SK-N-SH treated with all-trans-retinoic acid at 6 μM for 48 hours (cell line): ENCODE measurements around the gene MMP15.

Experiments
- ARNTL ChIP-seq: fragments of 450-650 bp; formaldehyde crosslinking; IDR thresholded peaks from 2 replicates; pipeline ENCODE4 v1.5.0; 2020; ENCODE audit warnings: low read depth, mild to moderate bottlenecking, moderate library complexity, borderline replicate concordance
- BACH2 ChIP-seq: fragments of 250-450 bp; sonication (Bioruptor Pico); IDR thresholded peaks from 2 replicates; pipeline ENCODE4 v1.9.0; 2021; ENCODE audit warnings: mild to moderate bottlenecking, borderline replicate concordance
- CSDC2 ChIP-seq: fragments of 250-450 bp; sonication (Bioruptor Pico); IDR thresholded peaks from 2 replicates; pipeline ENCODE4 v1.5.0; 2020; ENCODE audit warnings: mild to moderate bottlenecking, moderate library complexity
- PPARA ChIP-seq: fragments of 250-450 bp; sonication (Bioruptor Pico); IDR thresholded peaks from 2 replicates; pipeline ENCODE4 v1.5.0; 2020; ENCODE audit warnings: mild to moderate bottlenecking, borderline replicate concordance
- RARB ChIP-seq: fragments of 250-450 bp; sonication (Bioruptor Pico); IDR thresholded peaks from 2 replicates; pipeline ENCODE4 v1.8.0; 2021; ENCODE audit warnings: mild to moderate bottlenecking, moderate library complexity
- ZFP3 ChIP-seq: fragments of 250-450 bp; sonication (Bioruptor Pico); IDR thresholded peaks from 2 replicates; pipeline ENCODE4 v1.5.0; 2020; ENCODE audit warnings: mild to moderate bottlenecking, moderate library complexity
- ZFP30 ChIP-seq: fragments of 450-650 bp; formaldehyde crosslinking; IDR thresholded peaks from 2 replicates; pipeline ENCODE4 v1.5.0; 2022; ENCODE audit warnings: mild to moderate bottlenecking, moderate library complexity
- ZNF565 ChIP-seq: fragments of 450-650 bp; formaldehyde crosslinking; conservative IDR thresholded peaks from 2 replicates; pipeline ENCODE4 v1.5.0; 2020; ENCODE audit warnings: low read depth, mild to moderate bottlenecking, moderate library complexity
- ZNF8 ChIP-seq: fragments of 450-650 bp; formaldehyde crosslinking; IDR thresholded peaks from 2 replicates; pipeline ENCODE4 v1.5.0; 2020; ENCODE audit warnings: mild to moderate bottlenecking, moderate library complexity
- TF ChIP-seq, protein P1 (sequence below): fragments of 250-450 bp; sonication (Bioruptor Pico); IDR thresholded peaks from 2 replicates; pipeline ENCODE4 v1.8.0; 2021; ENCODE audit warnings: low read depth, mild to moderate bottlenecking, moderate library complexity, borderline replicate concordance
- TF ChIP-seq, protein P2 (sequence below): fragments of 250-450 bp; sonication (Bioruptor Pico); IDR thresholded peaks from 2 replicates; pipeline ENCODE4 v1.5.0; 2020; ENCODE audit warnings: mild to moderate bottlenecking, moderate library complexity
- TF ChIP-seq, protein P3 (sequence below): fragments of 250-450 bp; sonication (Bioruptor Pico); IDR thresholded peaks from 2 replicates; pipeline ENCODE4 v1.8.0; 2020; ENCODE audit warnings: mild to moderate bottlenecking, moderate library complexity, borderline replicate concordance
- TF ChIP-seq, protein P4 (sequence below): fragments of 250-450 bp; sonication (Bioruptor Pico); IDR thresholded peaks from 2 replicates; pipeline ENCODE4 v1.5.1; 2020; ENCODE audit warnings: low read depth, mild to moderate bottlenecking, moderate library complexity

DNA sequence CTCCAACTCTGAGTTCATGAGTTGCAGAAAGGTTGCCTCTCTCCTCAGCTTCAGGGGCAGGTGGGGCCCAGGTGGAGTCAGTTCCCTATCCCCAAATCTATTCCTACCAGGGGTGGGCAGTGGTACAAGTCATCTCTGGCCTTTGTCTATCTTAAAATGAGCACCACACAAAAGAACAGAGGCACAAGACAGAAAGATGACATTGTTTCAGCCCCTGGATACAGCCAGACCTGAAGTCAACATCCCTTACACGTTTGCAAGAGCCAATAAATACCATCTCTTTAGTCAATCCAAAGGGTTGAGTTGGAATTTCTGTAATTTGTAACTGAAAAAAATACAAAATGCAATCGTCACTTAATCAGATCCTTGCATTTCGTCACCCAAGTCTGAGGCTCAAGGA lies 32.2 kb downstream of the MMP15 start:
- TF ChIP-seq, protein P1, sequence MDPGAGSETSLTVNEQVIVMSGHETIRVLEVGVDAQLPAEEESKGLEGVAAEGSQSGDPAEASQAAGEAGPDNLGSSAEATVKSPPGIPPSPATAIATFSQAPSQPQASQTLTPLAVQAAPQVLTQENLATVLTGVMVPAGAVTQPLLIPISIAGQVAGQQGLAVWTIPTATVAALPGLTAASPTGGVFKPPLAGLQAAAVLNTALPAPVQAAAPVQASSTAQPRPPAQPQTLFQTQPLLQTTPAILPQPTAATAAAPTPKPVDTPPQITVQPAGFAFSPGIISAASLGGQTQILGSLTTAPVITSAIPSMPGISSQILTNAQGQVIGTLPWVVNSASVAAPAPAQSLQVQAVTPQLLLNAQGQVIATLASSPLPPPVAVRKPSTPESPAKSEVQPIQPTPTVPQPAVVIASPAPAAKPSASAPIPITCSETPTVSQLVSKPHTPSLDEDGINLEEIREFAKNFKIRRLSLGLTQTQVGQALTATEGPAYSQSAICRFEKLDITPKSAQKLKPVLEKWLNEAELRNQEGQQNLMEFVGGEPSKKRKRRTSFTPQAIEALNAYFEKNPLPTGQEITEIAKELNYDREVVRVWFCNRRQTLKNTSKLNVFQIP (CRISPR knock-in tag), result no peak
- TF ChIP-seq, protein P2, sequence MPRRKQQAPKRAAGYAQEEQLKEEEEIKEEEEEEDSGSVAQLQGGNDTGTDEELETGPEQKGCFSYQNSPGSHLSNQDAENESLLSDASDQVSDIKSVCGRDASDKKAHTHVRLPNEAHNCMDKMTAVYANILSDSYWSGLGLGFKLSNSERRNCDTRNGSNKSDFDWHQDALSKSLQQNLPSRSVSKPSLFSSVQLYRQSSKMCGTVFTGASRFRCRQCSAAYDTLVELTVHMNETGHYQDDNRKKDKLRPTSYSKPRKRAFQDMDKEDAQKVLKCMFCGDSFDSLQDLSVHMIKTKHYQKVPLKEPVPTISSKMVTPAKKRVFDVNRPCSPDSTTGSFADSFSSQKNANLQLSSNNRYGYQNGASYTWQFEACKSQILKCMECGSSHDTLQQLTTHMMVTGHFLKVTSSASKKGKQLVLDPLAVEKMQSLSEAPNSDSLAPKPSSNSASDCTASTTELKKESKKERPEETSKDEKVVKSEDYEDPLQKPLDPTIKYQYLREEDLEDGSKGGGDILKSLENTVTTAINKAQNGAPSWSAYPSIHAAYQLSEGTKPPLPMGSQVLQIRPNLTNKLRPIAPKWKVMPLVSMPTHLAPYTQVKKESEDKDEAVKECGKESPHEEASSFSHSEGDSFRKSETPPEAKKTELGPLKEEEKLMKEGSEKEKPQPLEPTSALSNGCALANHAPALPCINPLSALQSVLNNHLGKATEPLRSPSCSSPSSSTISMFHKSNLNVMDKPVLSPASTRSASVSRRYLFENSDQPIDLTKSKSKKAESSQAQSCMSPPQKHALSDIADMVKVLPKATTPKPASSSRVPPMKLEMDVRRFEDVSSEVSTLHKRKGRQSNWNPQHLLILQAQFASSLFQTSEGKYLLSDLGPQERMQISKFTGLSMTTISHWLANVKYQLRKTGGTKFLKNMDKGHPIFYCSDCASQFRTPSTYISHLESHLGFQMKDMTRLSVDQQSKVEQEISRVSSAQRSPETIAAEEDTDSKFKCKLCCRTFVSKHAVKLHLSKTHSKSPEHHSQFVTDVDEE (CRISPR knock-in tag), result no peak
- TF ChIP-seq ZNF565 (no peak), ZFP3 (no peak), ZNF8 (CRISPR knock-in tag) (no peak), ZFP30 (CRISPR knock-in tag) (no peak), BACH2 (CRISPR knock-in tag) (no peak), PPARA (CRISPR knock-in tag) (no peak), ARNTL (no peak), CSDC2 (CRISPR knock-in tag) (no peak), RARB (CRISPR knock-in tag) (no peak)
- TF ChIP-seq, protein P3, sequence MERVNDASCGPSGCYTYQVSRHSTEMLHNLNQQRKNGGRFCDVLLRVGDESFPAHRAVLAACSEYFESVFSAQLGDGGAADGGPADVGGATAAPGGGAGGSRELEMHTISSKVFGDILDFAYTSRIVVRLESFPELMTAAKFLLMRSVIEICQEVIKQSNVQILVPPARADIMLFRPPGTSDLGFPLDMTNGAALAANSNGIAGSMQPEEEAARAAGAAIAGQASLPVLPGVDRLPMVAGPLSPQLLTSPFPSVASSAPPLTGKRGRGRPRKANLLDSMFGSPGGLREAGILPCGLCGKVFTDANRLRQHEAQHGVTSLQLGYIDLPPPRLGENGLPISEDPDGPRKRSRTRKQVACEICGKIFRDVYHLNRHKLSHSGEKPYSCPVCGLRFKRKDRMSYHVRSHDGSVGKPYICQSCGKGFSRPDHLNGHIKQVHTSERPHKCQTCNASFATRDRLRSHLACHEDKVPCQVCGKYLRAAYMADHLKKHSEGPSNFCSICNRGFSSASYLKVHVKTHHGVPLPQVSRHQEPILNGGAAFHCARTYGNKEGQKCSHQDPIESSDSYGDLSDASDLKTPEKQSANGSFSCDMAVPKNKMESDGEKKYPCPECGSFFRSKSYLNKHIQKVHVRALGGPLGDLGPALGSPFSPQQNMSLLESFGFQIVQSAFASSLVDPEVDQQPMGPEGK (CRISPR knock-in tag), result no peak
- TF ChIP-seq, protein P4, sequence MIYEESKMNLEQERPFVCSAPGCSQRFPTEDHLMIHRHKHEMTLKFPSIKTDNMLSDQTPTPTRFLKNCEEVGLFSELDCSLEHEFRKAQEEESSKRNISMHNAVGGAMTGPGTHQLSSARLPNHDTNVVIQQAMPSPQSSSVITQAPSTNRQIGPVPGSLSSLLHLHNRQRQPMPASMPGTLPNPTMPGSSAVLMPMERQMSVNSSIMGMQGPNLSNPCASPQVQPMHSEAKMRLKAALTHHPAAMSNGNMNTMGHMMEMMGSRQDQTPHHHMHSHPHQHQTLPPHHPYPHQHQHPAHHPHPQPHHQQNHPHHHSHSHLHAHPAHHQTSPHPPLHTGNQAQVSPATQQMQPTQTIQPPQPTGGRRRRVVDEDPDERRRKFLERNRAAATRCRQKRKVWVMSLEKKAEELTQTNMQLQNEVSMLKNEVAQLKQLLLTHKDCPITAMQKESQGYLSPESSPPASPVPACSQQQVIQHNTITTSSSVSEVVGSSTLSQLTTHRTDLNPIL (CRISPR knock-in tag), result no peak
